Smooth muscle cell (in vitro differentiated cells): ENCODE measurements around the gene TXNDC5. TPM values are rescaled to one million over a fixed set of nuclear protein-coding genes. Genes with fewer than 3 reads are reported as not detected.

Experiments
- DNase-seq: peaks from one replicate; lab custom pipeline; 2025; ENCODE audit not compliant: unreplicated experiment; lab: John Stamatoyannopoulos, UW
- H2AFZ ChIP-seq: fragments of 200-600 bp; sonication (generic); 2 replicates; pipeline ENCODE4 v1.6.0; 2016; ENCODE audit warnings: antibody characterized with exemption, low read depth, mild to moderate bottlenecking
- H3F3A ChIP-seq: fragments of 200-600 bp; sonication (generic); 2 replicates; pipeline ENCODE4 v1.6.0; 2017; ENCODE audit warnings: antibody characterized with exemption, low read depth
- H3K27ac ChIP-seq: fragments of 200-600 bp; sonication (generic); 2 replicates; pipeline ENCODE4 v1.5.1; 2016; ENCODE audit warnings: low read depth, mild to moderate bottlenecking
- H3K27me3 ChIP-seq: fragments of 200-600 bp; sonication (generic); 2 replicates; pipeline ENCODE4 v1.6.1; 2016; ENCODE audit warnings: low read depth, mild to moderate bottlenecking
- H3K36me3 ChIP-seq: fragments of 200-600 bp; sonication (generic); 2 replicates; pipeline ENCODE4 v1.5.1; 2016; ENCODE audit warnings: low read depth
- H3K4me1 ChIP-seq: fragments of 200-600 bp; sonication (generic); 2 replicates; pipeline ENCODE4 v1.5.1; 2016; ENCODE audit warnings: low read depth
- H3K4me2 ChIP-seq: fragments of 200-600 bp; sonication (generic); 2 replicates; pipeline ENCODE4 v1.6.0; 2016; ENCODE audit warnings: mild to moderate bottlenecking
- H3K4me3 ChIP-seq: fragments of 200-600 bp; sonication (generic); 2 replicates; pipeline ENCODE4 v1.5.1; 2016; ENCODE audit warnings: mild to moderate bottlenecking
- H3K79me2 ChIP-seq: fragments of 200-600 bp; sonication (generic); 2 replicates; pipeline ENCODE4 v1.6.0; 2016; ENCODE audit warnings: low read depth, mild to moderate bottlenecking
- H3K9ac ChIP-seq: fragments of 200-600 bp; sonication (generic); 2 replicates; pipeline ENCODE4 v1.6.0; 2016; ENCODE audit warnings: low read depth
- H3K9me3 ChIP-seq: fragments of 200-600 bp; sonication (generic); replicated peaks from 2 replicates; pipeline ENCODE4 v1.5.1; 2016; ENCODE audit warnings: low read depth
- H4K20me1 ChIP-seq: fragments of 200-600 bp; sonication (generic); 2 replicates; pipeline ENCODE4 v1.6.0; 2016; ENCODE audit warnings: low read depth
- WGBS: methylation state at CpG from one replicate; pipeline ENCODE4 v1.1.7; 2016; ENCODE audit warnings: low lambda C conversion rate; 5-methylcytosine and 5-hydroxymethylcytosine counted together
- polyA plus RNA-seq: library from polyadenylated mRNA; unstranded; fragments of >200 nt; fragmentation: Nextera tagmentation; extraction: Ambion mirVana; gene quantifications from 2 replicates; pipeline ENCODE4 v1.2.1, GENCODE V29; 2016
- total RNA-seq: library from RNA; depleted of rRNA; stranded (reverse); fragments of >200 nt; gene quantifications from 2 replicates; pipeline ENCODE4 v1.2.3, GENCODE V29; 2014
- TF ChIP-seq, protein P1 (sequence below): fragments of 200-600 bp; sonication (generic); IDR thresholded peaks from 2 replicates; pipeline ENCODE4 v1.5.1; 2017; ENCODE audit warnings: borderline replicate concordance, mild to moderate bottlenecking, antibody characterized with exemption; ENCODE audit not compliant: insufficient read depth, poor library complexity, severe bottlenecking

Gene TXNDC5
- total and polyA plus RNA-seq, 2 experiments from 2014 or later: 448 to 576 TPM

DNA sequence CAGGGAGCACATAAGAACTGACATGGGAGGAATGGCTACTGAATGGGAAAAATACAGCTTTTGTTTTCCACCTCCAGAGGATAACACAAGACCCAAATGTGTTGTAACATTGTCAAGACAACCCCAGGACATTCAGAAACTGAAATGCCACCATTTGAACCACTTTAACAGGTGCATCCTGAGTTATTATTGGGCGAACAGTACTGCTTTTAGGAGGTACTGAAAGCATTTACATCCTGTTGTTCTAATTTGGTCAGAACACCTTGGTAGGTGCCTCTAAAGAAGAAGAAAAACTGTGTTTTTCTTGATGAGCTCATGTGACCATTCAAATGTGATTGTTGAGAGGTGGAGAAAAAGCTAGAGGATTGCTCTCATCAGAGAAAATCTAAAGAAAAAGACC is 6.4 kb upstream of the TXNDC5 start:
- Histone ChIP-seq H3K4me1 (peaks cover 7% of the 10 kb centered on the region), H3K4me2 (no peak overlapping the region), H3F3A (peaks cover 6% of the 10 kb centered on the region), H3K9me3 (no peaks in the 10 kb centered on the region), H4K20me1 (no peaks in the 10 kb centered on the region), H3K9ac (no peak overlapping the region), H2AFZ (no peak overlapping the region), H3K27me3 (no peaks in the 10 kb centered on the region), H3K4me3 (no peak overlapping the region), H3K27ac (no peak overlapping the region), H3K36me3 (no peaks in the 10 kb centered on the region), H3K79me2 (no peaks in the 10 kb centered on the region)
- no peak for DNase-seq
- WGBS: 88% methylated on average over 1 of the region's 1 CpG
- TF ChIP-seq, protein P1, sequence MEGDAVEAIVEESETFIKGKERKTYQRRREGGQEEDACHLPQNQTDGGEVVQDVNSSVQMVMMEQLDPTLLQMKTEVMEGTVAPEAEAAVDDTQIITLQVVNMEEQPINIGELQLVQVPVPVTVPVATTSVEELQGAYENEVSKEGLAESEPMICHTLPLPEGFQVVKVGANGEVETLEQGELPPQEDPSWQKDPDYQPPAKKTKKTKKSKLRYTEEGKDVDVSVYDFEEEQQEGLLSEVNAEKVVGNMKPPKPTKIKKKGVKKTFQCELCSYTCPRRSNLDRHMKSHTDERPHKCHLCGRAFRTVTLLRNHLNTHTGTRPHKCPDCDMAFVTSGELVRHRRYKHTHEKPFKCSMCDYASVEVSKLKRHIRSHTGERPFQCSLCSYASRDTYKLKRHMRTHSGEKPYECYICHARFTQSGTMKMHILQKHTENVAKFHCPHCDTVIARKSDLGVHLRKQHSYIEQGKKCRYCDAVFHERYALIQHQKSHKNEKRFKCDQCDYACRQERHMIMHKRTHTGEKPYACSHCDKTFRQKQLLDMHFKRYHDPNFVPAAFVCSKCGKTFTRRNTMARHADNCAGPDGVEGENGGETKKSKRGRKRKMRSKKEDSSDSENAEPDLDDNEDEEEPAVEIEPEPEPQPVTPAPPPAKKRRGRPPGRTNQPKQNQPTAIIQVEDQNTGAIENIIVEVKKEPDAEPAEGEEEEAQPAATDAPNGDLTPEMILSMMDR: no peak

DNA sequence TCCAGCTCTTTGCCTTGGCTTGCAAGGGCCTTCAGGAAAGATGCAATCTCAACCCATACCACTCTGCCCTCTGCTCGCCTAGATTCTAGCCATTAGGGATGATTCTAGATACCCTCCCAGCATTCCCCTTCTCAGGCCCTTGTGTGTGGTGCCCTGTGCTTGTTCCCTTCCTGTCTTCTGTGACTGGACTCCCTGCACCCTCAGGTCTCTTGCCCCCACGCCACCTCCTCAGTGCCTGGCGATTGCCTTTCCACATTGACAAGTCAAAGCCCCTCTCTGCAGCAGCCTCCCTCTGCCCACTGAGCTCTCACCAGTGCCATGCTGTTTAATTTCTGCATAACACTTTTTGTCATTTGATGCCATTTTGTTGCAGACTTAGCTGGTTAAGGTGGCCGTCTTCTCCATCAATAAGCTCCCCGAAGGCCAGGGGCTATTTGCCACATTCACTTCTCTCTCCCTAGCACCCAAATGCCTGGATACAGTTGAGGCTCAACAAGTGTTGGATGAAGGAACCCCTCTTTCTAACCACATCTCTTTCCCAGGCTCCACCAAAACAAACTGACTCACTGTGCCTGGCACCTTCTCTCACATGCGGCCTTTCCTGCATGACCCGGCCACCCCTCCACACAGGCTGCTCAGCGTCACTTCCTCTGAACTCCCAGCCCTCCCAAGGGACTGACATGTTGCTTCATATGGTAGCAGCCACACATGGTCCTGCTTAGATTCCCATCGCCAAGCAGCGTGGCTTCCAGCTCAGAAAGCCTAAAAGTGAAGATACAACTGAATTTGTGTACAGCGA is 4.6 kb upstream of the TXNDC5 start:
- Histone ChIP-seq H3K36me3 (no peaks in the 10 kb centered on the region), H3K4me2 (no peak overlapping the region), H3K27ac (no peak overlapping the region), H3K9me3 (no peaks in the 10 kb centered on the region), H3K79me2 (no peaks in the 10 kb centered on the region), H4K20me1 (no peaks in the 10 kb centered on the region), H3K27me3 (no peaks in the 10 kb centered on the region), H3F3A (peaks cover 6% of the 10 kb centered on the region), H3K9ac (no peak overlapping the region), H3K4me1 (peaks cover 2% of the 10 kb centered on the region), H3K4me3 (no peak overlapping the region), H2AFZ (no peak overlapping the region)
- DNase-seq: no peak
- TF ChIP-seq, protein P1: no peak
- WGBS: 84% methylated on average over 11 of the region's 11 CpGs

DNA sequence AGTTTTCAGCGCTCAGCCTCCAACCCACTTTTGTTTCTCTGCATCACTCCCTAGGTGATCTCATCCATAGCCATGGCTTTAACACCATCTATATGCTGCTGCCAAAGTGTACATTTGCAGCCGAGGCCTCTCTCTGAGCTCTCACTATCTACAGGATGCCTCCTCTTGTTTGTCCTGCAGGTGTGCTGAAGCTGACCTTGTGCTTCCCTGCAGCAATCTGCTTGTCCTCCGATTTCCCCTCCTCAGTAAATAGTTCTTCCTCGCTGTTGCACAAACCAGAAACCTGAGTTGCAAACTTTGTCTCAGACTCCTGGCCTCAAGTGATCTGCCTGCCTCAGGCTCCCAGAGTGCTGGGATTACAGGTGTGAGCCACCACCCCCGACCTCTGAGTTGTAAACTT is 3.7 kb upstream of the TXNDC5 start:
- Histone ChIP-seq H3K9me3 (no peaks in the 10 kb centered on the region), H2AFZ (no peak overlapping the region), H3K27me3 (no peaks in the 10 kb centered on the region), H3K36me3 (no peaks in the 10 kb centered on the region), H3K4me1 (peaks cover 2% of the 10 kb centered on the region), H3K4me2 (no peak overlapping the region), H3F3A (peaks cover 3% of the 10 kb centered on the region), H3K27ac (no peak overlapping the region), H3K4me3 (no peak overlapping the region), H4K20me1 (peaks cover 5% of the 10 kb centered on the region), H3K9ac (no peak overlapping the region), H3K79me2 (peaks cover 6% of the 10 kb centered on the region)
- TF ChIP-seq, protein P1: no peak
- WGBS: 87% methylated on average over 5 of the region's 5 CpGs
- no peak for DNase-seq
